ENCODE measurements around the gene CYP2J2.
"Not testable (repeated sequence)": the region's sequence is repeated elsewhere in the genome, so short reads cannot be mapped to it uniquely, and the experiment has no call there.

Gene CYP2J2

GRCh38 chr1:59866462-59866861 lies 60.1 kb downstream of the CYP2J2 start:
- no peak for DNase-seq (ENCODE audit: low spot score)

GRCh38 chr1:59857679-59858354 lies 68.8 kb downstream of the CYP2J2 start:
- no peak for DNase-seq (ENCODE audit: low spot score)

GRCh38 chr1:59856725-59857338 lies 69.7 kb downstream of the CYP2J2 start:
- DNase-seq (ENCODE audit: low spot score): no peak

GRCh38 chr1:59855297-59855696 lies 71.3 kb downstream of the CYP2J2 start:
- not testable (repeated sequence) for DNase-seq (ENCODE audit: low spot score)

- DNase-seq (ENCODE audit: low spot score): no peak
Measured at GRCh38 chr1:59852117-59852516, 74.5 kb downstream of the CYP2J2 start.

- no peak for DNase-seq (ENCODE audit: low spot score)
Measured at GRCh38 chr1:59846895-59847282, 79.7 kb downstream of the CYP2J2 start.

- DNase-seq (ENCODE audit: low spot score): no peak
Measured at GRCh38 chr1:59846209-59846894, 80.2 kb downstream of the CYP2J2 start.

GRCh38 chr1:59845091-59845490 lies 81.5 kb downstream of the CYP2J2 start:
- DNase-seq (ENCODE audit: low spot score): no peak
